Ovary (tissue), 3 donors: ENCODE results near the gene CELF2.

ENCODE experiments used
- EP300 ChIP-seq: sonication (generic); formaldehyde crosslinking; IDR thresholded peaks from one replicate; pipeline ENCODE4 v1.6.1; 2017; ENCODE audit warnings: antibody characterized with exemption
- POLR2A ChIP-seq: fragments of 450-650 bp; IDR thresholded peaks from one replicate; pipeline ENCODE4 v1.6.1; 2017; ENCODE audit warnings: antibody characterized with exemption, mild to moderate bottlenecking, moderate library complexity
- TF ChIP-seq, protein P1 (sequence below), 3 donors: fragments of 450-650 bp in 2 of 3; fragments of 200-600 bp in 1 of 3; IDR thresholded peaks; one replicate each; pipeline versions ENCODE4 v1.5.1 to v1.8.0; 2016 to 2022; ENCODE audit warnings: antibody characterized with exemption in 3 of 3, mild to moderate bottlenecking in 1 of 3
- donor health status: DM: no; HTN: no; CAD: no.

DNA sequence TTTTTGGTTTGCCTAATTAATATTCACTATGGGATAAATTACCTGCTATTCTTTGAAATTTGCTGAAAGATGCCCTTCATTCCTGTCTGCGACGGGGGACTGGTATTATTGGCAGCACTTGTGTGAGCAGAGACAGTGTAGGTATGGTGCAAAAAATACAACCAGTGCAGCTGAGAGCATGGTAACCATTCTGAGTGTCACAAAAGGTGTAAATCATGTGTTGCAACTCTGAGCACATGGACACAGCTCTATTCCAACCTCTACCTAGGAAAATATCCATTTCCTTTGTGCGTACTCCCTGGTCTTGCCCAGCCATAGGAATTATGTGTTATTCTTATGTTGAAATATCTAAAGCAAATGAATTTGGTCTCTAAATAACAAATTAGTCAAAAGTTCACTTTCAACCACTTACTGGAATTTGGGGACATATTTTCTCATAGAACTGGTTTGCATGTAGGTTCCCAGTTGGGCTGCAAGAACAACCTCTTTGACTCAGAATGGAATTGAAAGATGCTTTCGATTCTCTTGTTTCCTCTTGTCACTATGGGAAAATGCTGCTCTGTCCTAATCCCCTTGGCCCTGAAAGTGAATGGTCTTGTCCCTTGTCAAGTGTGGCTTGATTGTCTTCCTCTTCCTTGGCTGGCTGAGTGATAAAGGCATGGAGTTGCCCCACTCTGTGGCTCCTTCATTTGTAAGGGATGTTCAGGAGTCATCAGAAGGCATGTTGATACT, 57.0 kb downstream of the CELF2 start:
- TF ChIP-seq, protein P1, sequence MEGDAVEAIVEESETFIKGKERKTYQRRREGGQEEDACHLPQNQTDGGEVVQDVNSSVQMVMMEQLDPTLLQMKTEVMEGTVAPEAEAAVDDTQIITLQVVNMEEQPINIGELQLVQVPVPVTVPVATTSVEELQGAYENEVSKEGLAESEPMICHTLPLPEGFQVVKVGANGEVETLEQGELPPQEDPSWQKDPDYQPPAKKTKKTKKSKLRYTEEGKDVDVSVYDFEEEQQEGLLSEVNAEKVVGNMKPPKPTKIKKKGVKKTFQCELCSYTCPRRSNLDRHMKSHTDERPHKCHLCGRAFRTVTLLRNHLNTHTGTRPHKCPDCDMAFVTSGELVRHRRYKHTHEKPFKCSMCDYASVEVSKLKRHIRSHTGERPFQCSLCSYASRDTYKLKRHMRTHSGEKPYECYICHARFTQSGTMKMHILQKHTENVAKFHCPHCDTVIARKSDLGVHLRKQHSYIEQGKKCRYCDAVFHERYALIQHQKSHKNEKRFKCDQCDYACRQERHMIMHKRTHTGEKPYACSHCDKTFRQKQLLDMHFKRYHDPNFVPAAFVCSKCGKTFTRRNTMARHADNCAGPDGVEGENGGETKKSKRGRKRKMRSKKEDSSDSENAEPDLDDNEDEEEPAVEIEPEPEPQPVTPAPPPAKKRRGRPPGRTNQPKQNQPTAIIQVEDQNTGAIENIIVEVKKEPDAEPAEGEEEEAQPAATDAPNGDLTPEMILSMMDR (IDR thresholded peaks at IDR 0.05): no peak
- no peak for TF ChIP-seq POLR2A
- TF ChIP-seq EP300: no peak
